Endothelial cell (in vitro differentiated cells): ENCODE measurements around the gene TARDBP. TPM values are rescaled to one million over a fixed set of nuclear protein-coding genes. Genes with fewer than 3 reads are reported as not detected.

Source experiments
- DNase-seq: peaks from one replicate; pipeline ENCODE4 v3.0.0; 2021; ENCODE audit warnings: low spot score
- H3K27ac Mint-ChIP-seq: one replicate; pipeline ENCODE4 v1.8.0; 2021; ENCODE audit warnings: mixed read lengths, inconsistent platforms; ENCODE audit not compliant: unreplicated experiment
- H3K27me3 Mint-ChIP-seq: one replicate; pipeline ENCODE4 v1.8.0; 2021; ENCODE audit warnings: mild to moderate bottlenecking, moderate library complexity, mixed read lengths, inconsistent platforms; ENCODE audit not compliant: unreplicated experiment
- H3K36me3 Mint-ChIP-seq: one replicate; pipeline ENCODE4 v1.8.0; 2021; ENCODE audit warnings: mild to moderate bottlenecking, low read depth, mixed read lengths, inconsistent platforms; ENCODE audit not compliant: unreplicated experiment
- H3K4me1 Mint-ChIP-seq: one replicate; pipeline ENCODE4 v1.8.0; 2021; ENCODE audit warnings: mild to moderate bottlenecking, mixed read lengths, inconsistent platforms; ENCODE audit not compliant: unreplicated experiment
- H3K4me3 Mint-ChIP-seq: one replicate; pipeline ENCODE4 v1.8.0; 2021; ENCODE audit warnings: mild to moderate bottlenecking, mixed read lengths, inconsistent platforms; ENCODE audit not compliant: unreplicated experiment
- H3K9me3 Mint-ChIP-seq: one replicate; pipeline ENCODE4 v1.8.0; 2021; ENCODE audit warnings: mixed read lengths, inconsistent platforms; ENCODE audit not compliant: unreplicated experiment
- CTCF ChIP-seq: fragments of 200-600 bp; sonication (generic); IDR thresholded peaks from one replicate; pipeline ENCODE4 v1.5.0; 2021; ENCODE audit warnings: antibody characterized with exemption; ENCODE audit not compliant: unreplicated experiment
- total RNA-seq: library from RNA; stranded (reverse); fragmentation: NEBNext Ultra II Directional; extraction: Animal tissue kit (Norgen Biotek cat#: 25700); gene quantifications from one replicate; pipeline ENCODE4 v1.2.1, GENCODE V29; 2021; ENCODE audit not compliant: unreplicated experiment

Gene TARDBP
- total RNA-seq, 1 donor from 2014 or later, result 161 TPM

GRCh38 chr1:11026052-11026451 is 13.6 kb downstream of the TARDBP start:
- no peaks in the 10 kb centered on the region for H3K4me1 Mint-ChIP-seq
- no peaks in the 10 kb centered on the region for H3K9me3 Mint-ChIP-seq
- H3K27me3 Mint-ChIP-seq, result peaks cover 2% of the 10 kb centered on the region
- no peak for TF ChIP-seq CTCF
- peaks cover 42% of the 10 kb centered on the region for H3K36me3 Mint-ChIP-seq
- no peak for DNase-seq
- H3K27ac Mint-ChIP-seq, result no peak overlapping the region
- no peak overlapping the region for H3K4me3 Mint-ChIP-seq

GRCh38 chr1:11026903-11027302 is 14.4 kb downstream of the TARDBP start:
- no peaks in the 10 kb centered on the region for H3K9me3 Mint-ChIP-seq
- DNase-seq, result no peak
- no peak for TF ChIP-seq CTCF
- no peak overlapping the region for H3K27ac Mint-ChIP-seq
- peaks cover 37% of the 10 kb centered on the region for H3K36me3 Mint-ChIP-seq
- H3K27me3 Mint-ChIP-seq, result peaks cover 2% of the 10 kb centered on the region
- no peaks in the 10 kb centered on the region for H3K4me1 Mint-ChIP-seq
- peak overlapping the region; percentile 56 for H3K4me3 Mint-ChIP-seq

GRCh38 chr1:11027316-11027715 is 14.9 kb downstream of the TARDBP start:
- Mint-ChIP-seq H3K27me3 (peaks cover 2% of the 10 kb centered on the region), H3K9me3 (no peaks in the 10 kb centered on the region), H3K36me3 (peaks cover 33% of the 10 kb centered on the region), H3K4me1 (no peaks in the 10 kb centered on the region), H3K27ac (no peak overlapping the region), H3K4me3 (no peak overlapping the region)
- DNase-seq, result no peak
- no peak for TF ChIP-seq CTCF

GRCh38 chr1:11028018-11028417 is 15.6 kb downstream of the TARDBP start:
- TF ChIP-seq CTCF, result no peak
- peaks cover 2% of the 10 kb centered on the region for H3K27me3 Mint-ChIP-seq
- H3K9me3 Mint-ChIP-seq, result no peaks in the 10 kb centered on the region
- H3K36me3 Mint-ChIP-seq, result peaks cover 30% of the 10 kb centered on the region
- H3K27ac Mint-ChIP-seq, result no peak overlapping the region
- H3K4me3 Mint-ChIP-seq, result no peak overlapping the region
- H3K4me1 Mint-ChIP-seq, result no peaks in the 10 kb centered on the region
- DNase-seq, result no peak

- H3K4me1 Mint-ChIP-seq, result no peaks in the 10 kb centered on the region
- H3K4me3 Mint-ChIP-seq, result no peak overlapping the region
- peaks cover 4% of the 10 kb centered on the region for H3K27me3 Mint-ChIP-seq
- TF ChIP-seq CTCF, result no peak
- DNase-seq, result no peak
- no peaks in the 10 kb centered on the region for H3K9me3 Mint-ChIP-seq
- H3K36me3 Mint-ChIP-seq, result peaks cover 15% of the 10 kb centered on the region
- no peak overlapping the region for H3K27ac Mint-ChIP-seq
Observed at GRCh38 chr1:11030865-11031264, 18.4 kb downstream of the TARDBP start.
